Peyer's patch (tissue), 4 donors: ENCODE measurements around the gene SLC16A1.

Experiments
- POLR2A ChIP-seq, 2 donors: fragments of 450-650 bp; IDR thresholded peaks; one replicate each; pipeline ENCODE4 v1.5.1; 2017; ENCODE audit warnings: antibody characterized with exemption in 2 of 2, mild to moderate bottlenecking in 2 of 2, moderate library complexity in 2 of 2
- TF ChIP-seq, protein P1 (sequence below), 6 experiments: fragments of 450-650 bp in 4 of 6; fragments of 200-600 bp in 2 of 6; sonication (generic) in 1 of 6; IDR thresholded peaks; one replicate each; pipeline ENCODE4 v1.5.1; 2017 to 2019; ENCODE audit warnings: antibody characterized with exemption in 6 of 6, mild to moderate bottlenecking in 3 of 6, moderate library complexity in 1 of 6

DNA sequence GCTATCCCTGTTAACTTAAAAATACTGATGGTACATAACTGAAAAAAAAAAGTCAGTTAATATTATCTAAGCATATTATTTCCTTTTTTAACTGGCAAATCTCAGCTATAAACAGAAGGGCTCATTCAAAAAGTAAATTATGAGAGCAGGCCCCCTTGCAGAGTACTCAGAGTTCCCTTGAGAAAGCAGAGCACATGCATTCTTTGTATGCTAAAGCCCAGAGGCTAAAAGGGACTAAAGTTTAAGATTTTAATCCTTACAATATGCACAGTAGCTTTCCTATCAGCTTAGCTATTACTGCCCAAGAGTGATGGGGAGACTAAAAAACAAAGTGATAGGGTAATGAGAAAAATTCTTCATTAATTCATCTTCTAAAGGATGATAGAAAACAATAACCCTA lies 18.5 kb downstream of the SLC16A1 start:
- TF ChIP-seq, protein P1, sequence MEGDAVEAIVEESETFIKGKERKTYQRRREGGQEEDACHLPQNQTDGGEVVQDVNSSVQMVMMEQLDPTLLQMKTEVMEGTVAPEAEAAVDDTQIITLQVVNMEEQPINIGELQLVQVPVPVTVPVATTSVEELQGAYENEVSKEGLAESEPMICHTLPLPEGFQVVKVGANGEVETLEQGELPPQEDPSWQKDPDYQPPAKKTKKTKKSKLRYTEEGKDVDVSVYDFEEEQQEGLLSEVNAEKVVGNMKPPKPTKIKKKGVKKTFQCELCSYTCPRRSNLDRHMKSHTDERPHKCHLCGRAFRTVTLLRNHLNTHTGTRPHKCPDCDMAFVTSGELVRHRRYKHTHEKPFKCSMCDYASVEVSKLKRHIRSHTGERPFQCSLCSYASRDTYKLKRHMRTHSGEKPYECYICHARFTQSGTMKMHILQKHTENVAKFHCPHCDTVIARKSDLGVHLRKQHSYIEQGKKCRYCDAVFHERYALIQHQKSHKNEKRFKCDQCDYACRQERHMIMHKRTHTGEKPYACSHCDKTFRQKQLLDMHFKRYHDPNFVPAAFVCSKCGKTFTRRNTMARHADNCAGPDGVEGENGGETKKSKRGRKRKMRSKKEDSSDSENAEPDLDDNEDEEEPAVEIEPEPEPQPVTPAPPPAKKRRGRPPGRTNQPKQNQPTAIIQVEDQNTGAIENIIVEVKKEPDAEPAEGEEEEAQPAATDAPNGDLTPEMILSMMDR (IDR thresholded peaks at IDR 0.05): no peak
- TF ChIP-seq POLR2A (IDR thresholded peaks at IDR 0.05): no peak
